HEK293 (cell line): ENCODE measurements around the gene CEACAM6.

ENCODE experiments used
- CTCF ChIA-PET: fragments of 350-600 bp; formaldehyde crosslinking; extraction: SDS; loops from one replicate; lab custom pipeline; 2021; ENCODE audit warnings: antibody characterized with exemption; lab: Yijun Ruan, JAX
- POLR2A ChIA-PET: fragments of 300-600 bp; formaldehyde crosslinking; extraction: SDS; loops from one replicate; lab custom pipeline; 2020; ENCODE audit warnings: antibody characterized with exemption, inconsistent platforms; lab: Yijun Ruan, JAX
- H3K27ac ChIP-seq: fragments of 200-500 bp; sonication (Bioruptor generic); 2 replicates; pipeline ENCODE4 v1.5.1; 2014; ENCODE audit warnings: low read depth, low read length, control low read depth, inconsistent platforms; ENCODE audit errors: extremely low read depth
- H3K36me3 ChIP-seq, 2 experiments: fragments of 200-500 bp in 1 of 2; sonication (Bioruptor generic) in 1 of 2; 1 replicate in 1 of 2; 2 replicates in 1 of 2; pipeline ENCODE4 v1.5.1; 2014 to 2017; ENCODE audit warnings: inconsistent platforms in 2 of 2, low read length in 2 of 2; ENCODE audit not compliant: control insufficient read depth in 2 of 2, insufficient read depth in 1 of 2
- H3K4me1 ChIP-seq: fragments of 200-500 bp; sonication (Bioruptor generic); 2 replicates; pipeline ENCODE4 v1.5.1; 2014; ENCODE audit warnings: mild to moderate bottlenecking, low read length, inconsistent platforms; ENCODE audit not compliant: control insufficient read depth, insufficient read depth
- H3K4me3 ChIP-seq: 2 replicates; pipeline ENCODE4 v1.5.1; 2011; ENCODE audit warnings: low read depth, mild to moderate bottlenecking, control low read depth, low read length, moderate library complexity
- H3K9me3 ChIP-seq: fragments of 200-500 bp; sonication (Bioruptor generic); 2 replicates; pipeline ENCODE4 v1.5.1; 2014; ENCODE audit warnings: low read depth, low read length, inconsistent platforms; ENCODE audit not compliant: control insufficient read depth, insufficient read depth
- GLIS1 ChIP-seq: fragments of 450-650 bp; formaldehyde crosslinking; IDR thresholded peaks from 2 replicates; pipeline ENCODE4 v1.5.1; 2016; ENCODE audit warnings: missing biosample characterization, missing genetic modification characterization
- HOXD13 ChIP-seq: sonication (generic); formaldehyde crosslinking; IDR thresholded peaks from 2 replicates; pipeline ENCODE4 v1.8.0; 2022; ENCODE audit warnings: missing genetic modification reagents, borderline replicate concordance
- IKZF3 ChIP-seq: fragments of 450-650 bp; IDR thresholded peaks from 2 replicates; pipeline ENCODE4 v1.5.0; 2018; ENCODE audit warnings: missing biosample characterization, mild to moderate bottlenecking, missing genetic modification characterization, moderate library complexity
- KLF8 ChIP-seq: fragments of 450-650 bp; formaldehyde crosslinking; IDR thresholded peaks from 2 replicates; pipeline ENCODE4 v1.5.1; 2016; ENCODE audit warnings: missing biosample characterization, missing genetic modification characterization
- REPIN1 ChIP-seq: fragments of 450-650 bp; formaldehyde crosslinking; IDR thresholded peaks from 2 replicates; pipeline ENCODE4 v1.5.1; 2017; ENCODE audit warnings: missing biosample characterization, missing genetic modification characterization, low read depth
- SCRT1 ChIP-seq: fragments of 450-650 bp; formaldehyde crosslinking; IDR thresholded peaks from 2 replicates; pipeline ENCODE4 v1.5.1; 2016; ENCODE audit warnings: missing biosample characterization, missing genetic modification characterization, borderline replicate concordance
- ZFP37 ChIP-seq: fragments of 450-650 bp; formaldehyde crosslinking; IDR thresholded peaks from 2 replicates; pipeline ENCODE4 v1.5.1; 2016; ENCODE audit warnings: missing biosample characterization, missing genetic modification characterization
- ZNF121 ChIP-seq: fragments of 450-650 bp; formaldehyde crosslinking; IDR thresholded peaks from 2 replicates; pipeline ENCODE4 v1.5.1; 2016; ENCODE audit warnings: missing biosample characterization, missing genetic modification characterization
- ZNF157 ChIP-seq: fragments of 450-650 bp; formaldehyde crosslinking; IDR thresholded peaks from 2 replicates; pipeline ENCODE4 v1.5.1; 2016; ENCODE audit warnings: missing biosample characterization, missing genetic modification characterization
- ZNF175 ChIP-seq: fragments of 450-650 bp; formaldehyde crosslinking; IDR thresholded peaks from 2 replicates; pipeline ENCODE4 v1.5.1; 2016; ENCODE audit warnings: missing biosample characterization, missing genetic modification characterization
- ZNF404 ChIP-seq: fragments of 450-650 bp; formaldehyde crosslinking; IDR thresholded peaks from 2 replicates; pipeline ENCODE4 v1.5.1; 2017; ENCODE audit warnings: missing biosample characterization, missing genetic modification characterization
- ZNF423 ChIP-seq: fragments of 450-650 bp; formaldehyde crosslinking; IDR thresholded peaks from 2 replicates; pipeline ENCODE4 v1.5.1; 2016; ENCODE audit warnings: missing biosample characterization, missing genetic modification characterization
- ZNF501 ChIP-seq: fragments of 450-650 bp; formaldehyde crosslinking; IDR thresholded peaks from 2 replicates; pipeline ENCODE4 v1.5.1; 2016; ENCODE audit warnings: missing biosample characterization, missing genetic modification characterization
- ZNF548 ChIP-seq: fragments of 450-650 bp; formaldehyde crosslinking; IDR thresholded peaks from 2 replicates; pipeline ENCODE4 v1.5.1; 2016; ENCODE audit warnings: missing biosample characterization, missing genetic modification characterization
- ZNF623 ChIP-seq: fragments of 450-650 bp; formaldehyde crosslinking; IDR thresholded peaks from 2 replicates; pipeline ENCODE4 v1.5.1; 2016; ENCODE audit warnings: missing biosample characterization, missing genetic modification characterization
- ZNF626 ChIP-seq: fragments of 450-650 bp; sonication (Bioruptor Pico); formaldehyde crosslinking; IDR thresholded peaks from 2 replicates; pipeline ENCODE4 v1.5.1; 2018; ENCODE audit warnings: missing biosample characterization, missing genetic modification characterization, inconsistent platforms
- ZNF707 ChIP-seq: fragments of 450-650 bp; formaldehyde crosslinking; IDR thresholded peaks from 2 replicates; pipeline ENCODE4 v1.5.1; 2016; ENCODE audit warnings: missing biosample characterization, missing genetic modification characterization
- ZNF777 ChIP-seq: fragments of 450-650 bp; formaldehyde crosslinking; IDR thresholded peaks from 2 replicates; pipeline ENCODE4 v1.5.1; 2017; ENCODE audit warnings: missing biosample characterization, missing genetic modification characterization, borderline replicate concordance
- ZSCAN16 ChIP-seq: fragments of 450-650 bp; formaldehyde crosslinking; IDR thresholded peaks from 2 replicates; pipeline ENCODE4 v1.5.1; 2016; ENCODE audit warnings: missing biosample characterization, missing genetic modification characterization
- TF ChIP-seq, protein P1 (sequence below): fragments of 450-650 bp; formaldehyde crosslinking; IDR thresholded peaks from 2 replicates; pipeline ENCODE4 v1.5.1; 2016; ENCODE audit warnings: missing biosample characterization, missing genetic modification characterization
- TF ChIP-seq, protein P2 (sequence below): fragments of 450-650 bp; formaldehyde crosslinking; IDR thresholded peaks from 2 replicates; pipeline ENCODE4 v1.5.1; 2016; ENCODE audit warnings: missing biosample characterization, missing genetic modification characterization
- TF ChIP-seq, protein P3 (sequence below): fragments of 450-650 bp; formaldehyde crosslinking; IDR thresholded peaks from 2 replicates; pipeline ENCODE4 v1.5.1; 2016; ENCODE audit warnings: missing biosample characterization, missing genetic modification characterization

Gene CEACAM6

DNA sequence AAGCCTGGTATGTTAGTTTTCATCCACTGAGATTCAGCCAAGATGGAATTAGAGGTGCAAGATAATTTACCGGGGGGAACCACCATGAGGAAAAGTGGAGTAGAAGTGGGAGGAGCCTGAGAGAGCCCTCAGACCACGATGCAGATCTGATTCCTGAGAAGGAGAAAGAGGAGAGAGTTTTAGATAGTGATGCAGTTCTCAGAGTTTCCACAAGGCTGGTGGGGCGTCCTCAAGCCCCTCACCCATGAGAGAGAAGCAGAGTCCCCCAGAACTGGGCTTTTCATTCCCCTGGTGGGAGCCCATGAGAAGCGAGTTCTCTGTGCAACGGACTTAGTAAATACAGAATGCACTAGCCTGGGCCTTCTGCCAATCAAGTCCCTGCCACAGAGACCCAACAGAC is 28.8 kb upstream of the CEACAM6 start:
- POLR2A ChIA-PET: no interaction called here
- H3K36me3 ChIP-seq: no peaks in the 10 kb centered on the region; a peak in 1 of 3 replicates
- TF ChIP-seq ZSCAN16 (tag by site-specific recombination) (no peak), ZFP37 (tag by site-specific recombination) (no peak), HOXD13 (CRISPR knock-in tag) (no peak), KLF8 (tag by site-specific recombination) (no peak), ZNF423 (tag by site-specific recombination) (no peak), SCRT1 (tag by site-specific recombination) (no peak), ZNF777 (tag by site-specific recombination) (no peak), REPIN1 (tag by site-specific recombination) (no peak), ZNF623 (no peak), ZNF501 (tag by site-specific recombination) (no peak)
- TF ChIP-seq, protein P1, sequence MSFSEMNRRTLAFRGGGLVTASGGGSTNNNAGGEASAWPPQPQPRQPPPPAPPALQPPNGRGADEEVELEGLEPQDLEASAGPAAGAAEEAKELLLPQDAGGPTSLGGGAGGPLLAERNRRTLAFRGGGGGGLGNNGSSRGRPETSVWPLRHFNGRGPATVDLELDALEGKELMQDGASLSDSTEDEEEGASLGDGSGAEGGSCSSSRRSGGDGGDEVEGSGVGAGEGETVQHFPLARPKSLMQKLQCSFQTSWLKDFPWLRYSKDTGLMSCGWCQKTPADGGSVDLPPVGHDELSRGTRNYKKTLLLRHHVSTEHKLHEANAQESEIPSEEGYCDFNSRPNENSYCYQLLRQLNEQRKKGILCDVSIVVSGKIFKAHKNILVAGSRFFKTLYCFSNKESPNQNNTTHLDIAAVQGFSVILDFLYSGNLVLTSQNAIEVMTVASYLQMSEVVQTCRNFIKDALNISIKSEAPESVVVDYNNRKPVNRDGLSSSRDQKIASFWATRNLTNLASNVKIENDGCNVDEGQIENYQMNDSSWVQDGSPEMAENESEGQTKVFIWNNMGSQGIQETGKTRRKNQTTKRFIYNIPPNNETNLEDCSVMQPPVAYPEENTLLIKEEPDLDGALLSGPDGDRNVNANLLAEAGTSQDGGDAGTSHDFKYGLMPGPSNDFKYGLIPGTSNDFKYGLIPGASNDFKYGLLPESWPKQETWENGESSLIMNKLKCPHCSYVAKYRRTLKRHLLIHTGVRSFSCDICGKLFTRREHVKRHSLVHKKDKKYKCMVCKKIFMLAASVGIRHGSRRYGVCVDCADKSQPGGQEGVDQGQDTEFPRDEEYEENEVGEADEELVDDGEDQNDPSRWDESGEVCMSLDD (tag by site-specific recombination): no peak
- TF ChIP-seq, protein P2, sequence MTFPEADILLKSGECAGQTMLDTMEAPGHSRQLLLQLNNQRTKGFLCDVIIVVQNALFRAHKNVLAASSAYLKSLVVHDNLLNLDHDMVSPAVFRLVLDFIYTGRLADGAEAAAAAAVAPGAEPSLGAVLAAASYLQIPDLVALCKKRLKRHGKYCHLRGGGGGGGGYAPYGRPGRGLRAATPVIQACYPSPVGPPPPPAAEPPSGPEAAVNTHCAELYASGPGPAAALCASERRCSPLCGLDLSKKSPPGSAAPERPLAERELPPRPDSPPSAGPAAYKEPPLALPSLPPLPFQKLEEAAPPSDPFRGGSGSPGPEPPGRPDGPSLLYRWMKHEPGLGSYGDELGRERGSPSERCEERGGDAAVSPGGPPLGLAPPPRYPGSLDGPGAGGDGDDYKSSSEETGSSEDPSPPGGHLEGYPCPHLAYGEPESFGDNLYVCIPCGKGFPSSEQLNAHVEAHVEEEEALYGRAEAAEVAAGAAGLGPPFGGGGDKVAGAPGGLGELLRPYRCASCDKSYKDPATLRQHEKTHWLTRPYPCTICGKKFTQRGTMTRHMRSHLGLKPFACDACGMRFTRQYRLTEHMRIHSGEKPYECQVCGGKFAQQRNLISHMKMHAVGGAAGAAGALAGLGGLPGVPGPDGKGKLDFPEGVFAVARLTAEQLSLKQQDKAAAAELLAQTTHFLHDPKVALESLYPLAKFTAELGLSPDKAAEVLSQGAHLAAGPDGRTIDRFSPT (tag by site-specific recombination): no peak
- TF ChIP-seq, all 188 proteins: peak for 0
- H3K27ac ChIP-seq: no peak overlapping the region
- no peaks in the 10 kb centered on the region for H3K4me1 ChIP-seq
- no peaks in the 10 kb centered on the region for H3K9me3 ChIP-seq
- H3K4me3 ChIP-seq: no peak overlapping the region
- CTCF ChIA-PET: interaction anchor here (0.5 to 6.0 kb wide), 9 partner anchors 10 to 1546 kb away, joined by 3 to 43 read pairs (median 5); no protein-coding TSS in a partner anchor

DNA sequence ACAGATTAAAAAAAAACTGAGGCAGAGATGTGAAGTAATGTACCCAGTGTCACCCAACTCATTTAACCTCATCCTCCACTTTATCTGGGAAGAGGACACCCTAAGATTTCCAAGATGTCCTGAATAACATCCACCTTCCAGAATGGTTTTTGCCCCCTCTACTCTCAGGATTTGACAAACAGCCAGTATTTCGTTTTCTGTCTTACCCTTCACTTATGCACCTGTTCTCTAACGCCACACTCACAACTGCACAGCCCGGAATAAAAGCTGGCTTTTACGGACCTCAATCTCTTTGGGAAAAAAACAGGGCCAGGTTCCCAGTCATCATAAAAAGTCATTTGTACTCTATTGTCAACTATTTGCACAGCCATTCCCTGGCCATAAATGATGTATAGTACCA is 21.2 kb upstream of the CEACAM6 start:
- POLR2A ChIA-PET: no interaction called here
- Histone ChIP-seq H3K4me3 (no peak overlapping the region), H3K36me3 (no peaks in the 10 kb centered on the region; a peak in 1 of 3 replicates), H3K9me3 (no peaks in the 10 kb centered on the region), H3K4me1 (no peaks in the 10 kb centered on the region), H3K27ac (no peak overlapping the region)
- no peak for TF ChIP-seq ZNF121
- TF ChIP-seq ZNF404 (tag by site-specific recombination): no peak
- no peak for TF ChIP-seq ZNF548 (tag by site-specific recombination)
- no peak for TF ChIP-seq ZNF707
- no peak for TF ChIP-seq ZNF626 (tag by site-specific recombination)
- TF ChIP-seq, protein P3, sequence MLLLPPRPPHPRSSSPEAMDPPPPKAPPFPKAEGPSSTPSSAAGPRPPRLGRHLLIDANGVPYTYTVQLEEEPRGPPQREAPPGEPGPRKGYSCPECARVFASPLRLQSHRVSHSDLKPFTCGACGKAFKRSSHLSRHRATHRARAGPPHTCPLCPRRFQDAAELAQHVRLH: no peak
- TF ChIP-seq GLIS1 (tag by site-specific recombination): no peak
- TF ChIP-seq IKZF3 (tag by site-specific recombination): no peak
- no peak for TF ChIP-seq ZNF175
- no peak for TF ChIP-seq ZNF157
- CTCF ChIA-PET: interaction anchor here (1.5 to 5.3 kb wide), 3 partner anchors 20 to 42 kb away, joined by 5 to 49 read pairs (median 10); partner anchors contain the start of gene CEACAM6
